ENCODE measurements around the gene IRF8.

DNA sequence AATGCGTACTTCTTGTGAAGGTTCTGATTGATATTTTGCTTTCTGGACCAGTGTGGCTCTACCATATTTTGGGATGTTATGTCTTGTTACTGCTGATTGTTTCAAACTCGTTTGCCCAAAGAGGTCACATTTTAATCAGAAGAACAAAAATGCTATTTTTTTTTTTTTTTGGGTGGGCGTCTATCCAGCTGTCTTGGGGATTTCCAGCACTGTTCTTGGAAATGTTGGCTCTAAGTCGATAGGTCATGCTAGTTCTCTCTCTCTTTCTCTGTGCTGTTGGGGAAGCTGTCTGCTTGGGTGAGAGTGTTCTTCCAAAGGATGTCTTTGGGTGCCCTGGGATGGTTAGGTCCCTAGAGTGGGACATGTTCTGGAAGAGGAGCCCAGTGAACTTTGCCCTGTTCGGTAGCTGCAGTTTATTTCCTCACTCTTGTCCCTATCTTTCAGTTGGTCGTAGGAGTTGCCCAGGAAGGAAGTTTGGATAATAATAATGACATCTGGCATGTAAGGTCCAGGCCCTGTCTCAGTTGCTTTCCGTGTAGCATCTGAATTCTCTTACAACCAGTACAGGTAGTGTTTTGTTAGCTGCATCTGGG is 2.9 kb downstream of the IRF8 start:
- TF ChIP-seq, protein P1, sequence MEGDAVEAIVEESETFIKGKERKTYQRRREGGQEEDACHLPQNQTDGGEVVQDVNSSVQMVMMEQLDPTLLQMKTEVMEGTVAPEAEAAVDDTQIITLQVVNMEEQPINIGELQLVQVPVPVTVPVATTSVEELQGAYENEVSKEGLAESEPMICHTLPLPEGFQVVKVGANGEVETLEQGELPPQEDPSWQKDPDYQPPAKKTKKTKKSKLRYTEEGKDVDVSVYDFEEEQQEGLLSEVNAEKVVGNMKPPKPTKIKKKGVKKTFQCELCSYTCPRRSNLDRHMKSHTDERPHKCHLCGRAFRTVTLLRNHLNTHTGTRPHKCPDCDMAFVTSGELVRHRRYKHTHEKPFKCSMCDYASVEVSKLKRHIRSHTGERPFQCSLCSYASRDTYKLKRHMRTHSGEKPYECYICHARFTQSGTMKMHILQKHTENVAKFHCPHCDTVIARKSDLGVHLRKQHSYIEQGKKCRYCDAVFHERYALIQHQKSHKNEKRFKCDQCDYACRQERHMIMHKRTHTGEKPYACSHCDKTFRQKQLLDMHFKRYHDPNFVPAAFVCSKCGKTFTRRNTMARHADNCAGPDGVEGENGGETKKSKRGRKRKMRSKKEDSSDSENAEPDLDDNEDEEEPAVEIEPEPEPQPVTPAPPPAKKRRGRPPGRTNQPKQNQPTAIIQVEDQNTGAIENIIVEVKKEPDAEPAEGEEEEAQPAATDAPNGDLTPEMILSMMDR (IDR thresholded peaks at IDR 0.05 in 4 of 5, conservative IDR thresholded peaks at IDR 0.05 in 1 of 5): no peak
- no peak for TF ChIP-seq POLR2A (IDR thresholded peaks at IDR 0.05)

Data from gastrocnemius medialis (tissue), 4 donors.